NCI-H1105 treated with DMSO at 0.1 percent for 48 hours (cell line): Measurements from ENCODE around the gene HBB.
A peak's percentile ranks its signal among the peaks of the same experiment; 100 is the strongest.

Experiments
- DNase-seq: peaks from one replicate; lab custom pipeline; 2025; lab: John Stamatoyannopoulos, UW

HBB gene

DNA sequence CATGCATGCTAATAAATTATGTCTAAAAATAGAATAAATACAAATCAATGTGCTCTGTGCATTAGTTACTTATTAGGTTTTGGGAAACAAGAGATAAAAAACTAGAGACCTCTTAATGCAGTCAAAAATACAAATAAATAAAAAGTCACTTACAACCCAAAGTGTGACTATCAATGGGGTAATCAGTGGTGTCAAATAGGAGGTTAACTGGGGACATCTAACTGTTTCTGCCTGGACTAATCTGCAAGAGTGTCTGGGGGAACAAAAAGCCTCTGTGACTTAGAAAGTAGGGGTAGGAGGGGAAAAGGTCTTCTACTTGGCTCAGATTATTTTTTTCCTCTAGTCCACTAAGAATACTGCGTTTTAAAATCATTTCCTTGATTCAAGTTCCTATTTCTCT lies 810 bp upstream of the HBB start:
- DNase-seq: no peak

DNA sequence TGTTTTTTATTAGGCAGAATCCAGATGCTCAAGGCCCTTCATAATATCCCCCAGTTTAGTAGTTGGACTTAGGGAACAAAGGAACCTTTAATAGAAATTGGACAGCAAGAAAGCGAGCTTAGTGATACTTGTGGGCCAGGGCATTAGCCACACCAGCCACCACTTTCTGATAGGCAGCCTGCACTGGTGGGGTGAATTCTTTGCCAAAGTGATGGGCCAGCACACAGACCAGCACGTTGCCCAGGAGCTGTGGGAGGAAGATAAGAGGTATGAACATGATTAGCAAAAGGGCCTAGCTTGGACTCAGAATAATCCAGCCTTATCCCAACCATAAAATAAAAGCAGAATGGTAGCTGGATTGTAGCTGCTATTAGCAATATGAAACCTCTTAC lies 1.4 kb downstream of the HBB start:
- DNase-seq: no peak

DNA sequence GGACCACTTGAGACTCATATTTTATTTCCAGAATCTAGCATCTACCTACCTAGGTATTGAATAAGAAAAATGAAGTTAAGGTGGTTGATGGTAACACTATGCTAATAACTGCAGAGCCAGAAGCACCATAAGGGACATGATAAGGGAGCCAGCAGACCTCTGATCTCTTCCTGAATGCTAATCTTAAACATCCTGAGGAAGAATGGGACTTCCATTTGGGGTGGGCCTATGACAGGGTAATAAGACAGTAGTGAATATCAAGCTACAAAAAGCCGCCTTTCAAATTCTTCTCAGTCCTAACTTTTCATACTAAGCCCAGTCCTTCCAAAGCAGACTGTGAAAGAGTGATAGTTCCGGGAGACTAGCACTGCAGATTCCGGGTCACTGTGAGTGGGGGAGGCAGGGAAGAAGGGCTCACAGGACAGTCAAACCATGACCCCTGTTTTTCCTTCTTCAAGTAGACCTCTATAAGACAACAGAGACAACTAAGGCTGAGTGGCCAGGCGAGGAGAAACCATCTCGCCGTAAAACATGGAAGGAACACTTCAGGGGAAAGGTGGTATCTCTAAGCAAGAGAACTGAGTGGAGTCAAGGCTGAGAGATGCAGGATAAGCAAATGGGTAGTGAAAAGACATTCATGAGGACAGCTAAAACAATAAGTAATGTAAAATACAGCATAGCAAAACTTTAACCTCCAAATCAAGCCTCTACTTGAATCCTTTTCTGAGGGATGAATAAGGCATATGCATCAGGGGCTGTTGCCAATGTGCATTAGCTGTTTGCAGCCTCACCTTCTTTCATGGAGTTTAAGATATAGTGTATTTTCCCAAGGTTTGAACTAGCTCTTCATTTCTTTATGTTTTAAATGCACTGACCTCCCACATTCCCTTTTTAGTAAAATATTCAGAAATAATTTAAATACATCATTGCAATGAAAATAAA lies 2.1 kb downstream of the HBB start:
- DNase-seq: no peak

DNA sequence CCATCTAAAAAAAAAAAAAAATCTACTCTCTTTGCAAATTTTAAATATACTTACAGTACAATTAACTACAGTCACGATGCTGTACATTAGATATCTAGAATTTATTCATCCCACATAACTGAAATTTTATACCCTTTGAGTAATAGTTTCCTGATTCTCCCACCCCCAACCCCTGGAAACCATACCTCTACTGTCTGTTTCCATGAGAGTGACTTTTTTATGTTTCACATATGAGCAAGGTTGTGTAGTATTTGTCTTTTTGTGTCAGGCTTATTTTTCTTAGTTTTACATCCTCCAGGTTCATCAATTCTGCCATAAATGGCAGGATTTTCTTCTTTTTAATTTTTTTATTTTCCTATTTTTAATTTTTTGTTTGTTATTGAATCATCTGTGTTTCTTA lies 3.2 kb downstream of the HBB start:
- DNase-seq: no peak

DNA sequence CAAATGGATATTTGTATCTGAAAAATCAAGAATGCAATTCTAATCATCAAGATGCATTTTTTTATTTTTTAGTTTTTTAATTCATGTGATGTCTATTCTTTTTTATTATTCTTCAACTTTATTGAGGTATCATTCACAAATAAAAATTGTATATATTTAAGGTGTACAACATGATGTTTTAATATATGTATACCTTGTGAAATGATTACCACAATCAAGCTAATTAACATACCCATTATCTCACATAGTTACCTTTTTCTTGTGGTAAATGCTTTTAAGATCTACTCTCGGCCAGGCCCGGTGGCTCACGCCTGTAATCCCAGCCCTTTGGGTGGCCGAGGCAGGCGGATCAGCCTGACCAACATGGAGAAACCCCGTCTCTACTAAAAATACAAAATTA lies 3.7 kb downstream of the HBB start:
- no peak for DNase-seq

DNA sequence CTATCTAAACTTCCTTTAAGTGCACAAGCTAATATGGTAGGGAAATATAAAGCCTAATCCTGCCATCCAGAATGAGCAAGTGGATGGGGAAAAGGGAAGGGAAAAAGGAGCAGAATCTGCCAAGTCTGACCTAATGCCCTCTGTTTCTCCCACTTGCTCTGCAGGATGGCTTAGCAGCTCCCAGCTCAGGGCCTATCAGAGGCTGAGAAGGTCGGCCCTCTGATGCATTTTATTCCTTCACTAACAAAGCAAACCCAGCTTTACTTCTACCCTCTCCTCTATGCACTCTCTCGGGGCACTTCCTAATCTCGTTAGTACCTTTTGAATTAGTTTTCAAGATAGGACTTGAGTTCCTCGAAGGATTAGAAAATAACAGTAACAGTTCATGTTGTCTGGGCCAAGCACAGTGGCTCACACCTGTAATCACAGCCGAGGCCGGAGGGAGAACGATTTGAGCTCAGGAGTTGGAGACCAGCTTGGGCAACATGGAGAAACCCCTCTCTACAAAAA lies 16.4 kb downstream of the HBB start:
- no peak for DNase-seq

DNA sequence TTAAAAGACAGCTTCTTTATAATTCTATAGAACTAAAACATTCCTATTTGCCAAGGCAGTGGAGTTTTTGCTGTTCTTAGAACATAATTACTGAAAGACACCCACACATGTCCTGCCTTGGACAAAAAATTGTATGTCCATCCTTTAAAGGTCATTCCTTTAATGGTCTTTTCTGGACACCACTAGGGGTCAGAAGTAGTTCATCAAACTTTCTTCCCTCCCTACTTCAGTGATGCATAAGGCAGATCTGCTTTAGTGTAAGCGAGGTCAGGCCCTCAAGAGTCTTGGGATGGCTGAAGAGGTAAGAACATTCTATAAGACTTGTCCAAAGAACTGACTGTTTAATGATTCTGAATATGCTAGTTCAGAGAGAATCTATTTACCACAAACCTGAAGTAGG lies 22.1 kb downstream of the HBB start:
- peak; percentile 16 for DNase-seq

DNA sequence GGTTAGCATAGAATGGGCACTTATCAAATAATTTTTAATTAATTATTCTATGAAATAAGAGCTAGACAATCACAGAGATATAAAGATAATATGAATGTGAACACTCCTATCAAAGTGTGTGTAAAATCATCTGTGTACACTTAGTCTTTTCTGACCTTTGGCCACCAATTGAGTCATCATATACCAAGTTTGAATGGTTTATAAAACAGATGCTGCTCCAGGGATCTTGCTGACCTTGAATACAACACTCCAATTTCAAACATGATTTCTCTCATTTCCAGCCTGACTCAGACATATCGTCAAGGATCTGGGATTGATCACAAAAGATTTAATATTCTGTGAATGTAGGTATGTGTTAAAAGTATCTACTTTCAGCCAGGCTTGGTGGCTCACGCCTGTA lies 23.5 kb downstream of the HBB start:
- DNase-seq: no peak

DNA sequence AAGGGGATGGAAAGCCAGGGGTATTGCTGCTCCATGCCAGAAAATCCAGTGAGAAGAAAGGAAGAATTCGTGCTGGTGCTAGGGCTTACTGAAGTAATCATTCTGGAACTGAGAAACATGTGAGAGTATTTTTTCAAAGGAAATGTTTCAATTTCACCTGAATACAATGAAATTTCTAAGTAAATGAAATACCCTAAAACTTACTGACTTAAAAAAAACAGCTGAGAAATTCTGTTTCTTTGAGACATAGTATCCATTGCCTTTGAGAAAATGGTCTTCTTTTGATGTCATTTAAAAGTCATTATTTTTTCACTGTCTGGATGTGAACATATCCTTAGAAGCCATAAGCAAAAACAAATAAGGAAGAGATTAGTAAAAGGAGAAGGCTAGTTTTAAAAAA lies 26.3 kb downstream of the HBB start, which contains the start of gene OR51V1:
TSS of gene OR51V1 (minus strand) at position 101 of the 400 bp plus-strand sequence. CDS start at position 101, 0 bp downstream.
- no peak for DNase-seq

DNA sequence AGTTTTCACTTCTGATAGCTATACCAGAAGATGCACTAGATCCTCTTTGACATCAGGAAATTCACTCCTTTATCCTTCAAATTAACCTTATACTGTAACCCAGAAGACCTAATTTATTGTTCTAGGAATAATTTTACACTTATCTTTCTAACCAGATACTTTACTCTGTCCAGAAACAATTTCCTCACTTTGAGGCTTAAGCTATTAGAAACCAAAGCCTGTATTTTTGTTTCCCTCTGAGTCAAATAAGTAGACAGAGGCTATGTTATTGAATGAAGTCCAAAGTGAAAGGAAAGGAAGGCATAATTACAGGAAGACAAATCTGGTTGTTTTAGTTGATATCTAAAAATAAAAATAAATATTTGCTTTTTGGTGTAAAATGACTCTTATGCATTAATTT lies 28.6 kb downstream of the HBB start:
- DNase-seq: no peak

DNA sequence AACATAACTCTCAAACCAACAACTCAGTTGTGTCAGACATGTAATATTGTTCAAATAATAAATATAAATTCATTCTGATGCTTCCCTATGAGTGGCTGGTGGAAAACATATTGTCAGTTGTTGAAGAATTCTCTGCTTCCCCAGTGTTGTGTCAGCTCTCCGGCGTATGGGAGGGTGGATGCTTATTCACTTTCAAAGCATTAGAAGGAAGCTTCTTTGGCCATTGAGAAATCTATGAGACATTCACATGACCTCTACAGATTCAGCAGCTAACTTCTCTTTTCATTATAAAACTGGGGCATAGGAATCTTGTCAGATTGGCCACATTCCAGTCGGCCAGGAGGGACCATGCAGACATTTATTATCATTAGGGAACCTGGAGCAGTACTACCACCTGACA lies 29.3 kb downstream of the HBB start:
- DNase-seq: no peak

DNA sequence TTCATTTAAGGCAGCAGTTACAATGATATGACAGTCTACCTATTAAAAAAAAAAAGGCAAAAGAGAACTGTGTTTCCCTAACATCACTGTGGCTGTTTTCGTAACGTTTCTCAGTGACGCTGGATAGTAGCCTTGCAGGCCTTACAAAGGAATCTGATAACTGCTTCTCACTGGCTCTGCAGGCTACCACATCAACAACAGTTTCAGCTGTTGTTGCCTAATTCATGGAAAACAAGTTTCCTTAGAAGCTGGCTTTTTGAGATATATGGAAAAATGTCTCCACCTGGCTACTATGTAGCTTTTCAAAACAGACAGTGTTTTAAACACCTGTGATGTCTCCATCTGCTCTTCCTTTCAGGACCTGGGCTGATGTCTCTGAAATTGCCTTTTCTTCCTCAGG lies 30.1 kb downstream of the HBB start:
- no peak for DNase-seq

DNA sequence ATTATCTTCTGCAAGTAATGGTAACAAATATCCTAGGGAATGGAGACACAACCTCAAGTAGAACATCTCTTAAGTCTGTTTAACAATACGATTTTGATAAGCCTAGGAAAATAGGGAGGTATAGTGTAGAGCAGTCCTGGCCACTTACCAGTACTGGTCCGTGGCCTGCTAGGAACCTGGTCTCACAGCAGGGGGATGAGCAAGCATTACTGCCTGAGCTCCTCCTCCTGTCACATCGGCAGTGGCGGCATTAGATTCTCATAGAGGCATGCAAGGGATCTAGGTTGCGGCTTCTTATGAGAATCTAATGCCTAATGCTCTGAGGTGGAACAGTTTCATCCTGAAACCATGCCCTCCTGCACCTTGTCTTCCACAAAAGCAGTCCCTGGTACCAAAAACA lies 30.8 kb downstream of the HBB start:
- no peak for DNase-seq

DNA sequence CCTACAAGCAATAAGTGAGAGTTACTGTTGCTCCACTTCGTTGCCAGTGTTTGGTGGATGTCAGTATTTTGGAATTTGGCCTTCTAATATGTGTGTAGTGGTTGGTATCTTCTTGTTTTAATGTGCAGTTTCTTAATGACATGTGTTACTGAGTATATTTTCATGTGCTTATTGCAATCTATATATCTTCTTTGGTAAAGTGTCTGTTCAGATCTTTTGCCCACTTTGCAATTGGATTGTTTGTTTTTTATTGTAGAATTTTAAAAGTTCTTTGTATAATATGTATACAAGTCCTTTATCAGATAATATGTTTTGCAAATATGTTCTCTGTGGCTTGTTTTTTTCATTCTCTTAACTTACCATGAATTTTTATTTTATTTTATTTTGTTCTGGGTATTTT lies 34.1 kb downstream of the HBB start:
- no peak for DNase-seq

DNA sequence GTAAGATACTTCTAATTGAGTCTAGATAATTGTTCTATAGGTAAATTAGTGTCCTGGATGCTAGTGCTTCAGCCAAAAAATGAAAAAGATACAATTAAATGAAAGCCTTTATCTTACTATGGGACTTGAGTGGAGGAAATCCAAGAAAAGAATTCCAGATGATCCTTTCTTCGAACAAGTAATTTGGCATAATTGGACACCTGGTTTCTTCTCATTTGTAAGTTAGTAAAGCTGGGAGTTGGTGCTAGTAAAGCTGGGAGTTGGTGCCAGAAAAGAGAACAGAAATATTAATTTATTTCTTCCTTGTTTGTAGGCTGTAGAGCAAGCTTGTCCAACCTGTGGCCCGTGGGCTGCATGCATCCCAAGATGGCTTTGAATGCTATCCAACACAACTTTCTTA lies 38.7 kb downstream of the HBB start:
- no peak for DNase-seq

DNA sequence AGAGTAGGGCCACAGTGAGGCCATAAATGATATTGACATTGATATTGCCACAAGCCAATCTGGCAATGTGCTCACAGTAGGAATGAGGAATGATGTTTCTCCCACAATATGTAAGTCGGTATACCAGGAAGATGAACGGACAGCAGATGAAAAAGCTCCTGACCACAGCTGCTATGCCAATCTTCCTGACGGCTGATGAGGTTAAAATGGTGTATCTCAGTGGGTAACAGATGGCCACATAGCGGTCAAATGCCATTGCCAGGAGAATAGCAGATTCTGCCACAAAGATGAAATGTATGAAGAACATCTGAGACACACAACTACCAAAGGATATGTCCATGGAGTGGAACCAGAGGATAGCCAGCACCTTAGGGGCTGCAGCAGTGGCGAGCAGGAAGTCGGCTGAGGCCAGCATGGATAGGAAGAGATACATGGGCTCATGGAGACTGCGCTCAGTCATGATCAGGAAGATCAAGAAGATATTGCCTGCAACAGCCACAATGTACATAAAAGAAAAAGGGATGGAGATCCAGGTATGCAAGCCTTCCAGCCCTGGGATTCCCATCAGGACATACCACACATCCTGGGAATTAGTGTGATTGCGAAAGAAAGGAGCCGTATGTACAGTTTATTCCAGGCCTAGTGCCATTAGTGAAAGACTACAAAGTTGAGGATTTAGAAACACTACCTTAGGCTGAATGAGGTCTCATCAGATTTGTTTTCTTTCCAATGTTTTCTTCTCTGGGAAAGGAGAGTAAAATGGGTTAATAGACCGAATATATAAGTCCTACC lies 48.6 kb downstream of the HBB start:
- DNase-seq: no peak
